Myocyte (in vitro differentiated cells): ENCODE results near the gene PDZD7. TPM values are rescaled to one million over a fixed set of nuclear protein-coding genes. Genes with fewer than 3 reads are reported as not detected.
"Not testable (repeated sequence)": the region's sequence is repeated elsewhere in the genome, so short reads cannot be mapped to it uniquely, and the experiment has no call there.

Experiments
- DNase-seq: peaks from one replicate; pipeline ENCODE4 v3.0.0-alpha.2; 2012; ENCODE audit warnings: low read depth
- total RNA-seq: library from RNA; depleted of rRNA; stranded (reverse); fragments of >200 nt; gene quantifications from 2 replicates; pipeline ENCODE4 v1.2.3, GENCODE V29; 2014

The PDZD7 gene
- total RNA-seq, 1 donor from 2014 or later: 1.9 TPM

GRCh38 chr10:100985336-100985735, 45.6 kb downstream of the PDZD7 start:
- DNase-seq: no peak

- DNase-seq: no peak
These were observed 46.2 kb downstream of the PDZD7 start for GRCh38 chr10:100984672-100985177.

GRCh38 chr10:100983868-100984671, 46.9 kb downstream of the PDZD7 start:
- DNase-seq: no peak

GRCh38 chr10:100982916-100983830, 47.8 kb downstream of the PDZD7 start:
- no peak for DNase-seq

GRCh38 chr10:100981178-100981772, 49.7 kb downstream of the PDZD7 start:
- DNase-seq: no peak

GRCh38 chr10:100980711-100981110, 50.2 kb downstream of the PDZD7 start:
- no peak for DNase-seq

- DNase-seq: no peak
These were observed 50.6 kb downstream of the PDZD7 start for GRCh38 chr10:100980311-100980710.

- DNase-seq: no peak
These were observed 51.1 kb downstream of the PDZD7 start for GRCh38 chr10:100979791-100980272.

- no peak for DNase-seq
These were observed 52.1 kb downstream of the PDZD7 start for GRCh38 chr10:100978901-100979195.

GRCh38 chr10:100978121-100978900, 52.6 kb downstream of the PDZD7 start:
- DNase-seq: no peak

- DNase-seq: no peak
These were observed 53.5 kb downstream of the PDZD7 start for GRCh38 chr10:100977436-100977835.

GRCh38 chr10:100976906-100977305, 54.0 kb downstream of the PDZD7 start:
- no peak for DNase-seq

- not testable (repeated sequence) for DNase-seq
These were observed 55.5 kb downstream of the PDZD7 start for GRCh38 chr10:100975397-100975796.

- no peak for DNase-seq
These were observed 57.9 kb downstream of the PDZD7 start for GRCh38 chr10:100972904-100973535.

- DNase-seq: no peak
These were observed 58.6 kb downstream of the PDZD7 start for GRCh38 chr10:100972115-100972903.

GRCh38 chr10:100970914-100971811, 59.8 kb downstream of the PDZD7 start:
- DNase-seq: no peak

- DNase-seq: no peak
These were observed 60.6 kb downstream of the PDZD7 start for GRCh38 chr10:100970076-100970913.
